ENCODE data around the gene EEIG1. TPM values are rescaled to one million over a fixed set of nuclear protein-coding genes. Genes with fewer than 3 reads are reported as not detected.

Gene EEIG1
- total and polyA plus RNA-seq, 3 experiments from 2014 or later = 82.2 to 167 (median 93.3) TPM

GRCh38 chr9:128008171-128008570 is 27.4 kb upstream of the EEIG1 start:
- H3K4me1 Mint-ChIP-seq = peaks cover 36 to 76% (median 50%) of the 10 kb centered on the region in 3 donors
- ChIA-PET CTCF (interaction anchor here (1.0 to 2.8 kb wide), 9 partner anchors 10 to 52 kb away, joined by 3 to 17 read pairs (median 4); no protein-coding TSS in a partner anchor), POLR2A (interaction anchor here (1.0 to 2.3 kb wide), 7 partner anchors 17 to 53 kb away, joined by 3 to 20 read pairs (median 5); no protein-coding TSS in a partner anchor)
- H3K27ac ChIP-seq (ENCODE audit: low read depth, low read length) = peak overlapping the region; percentile 53
- H3K4me1 ChIP-seq (ENCODE audit: insufficient read depth, low read length) = peaks cover 76% of the 10 kb centered on the region
- peak overlapping the region; percentile 65 to 92 (median 77) for H3K4me3 Mint-ChIP-seq
- peaks cover 4% of the 10 kb centered on the region for H3K9me3 ChIP-seq (ENCODE audit: low read length)
- no peaks in the 10 kb centered on the region for H3K27me3 Mint-ChIP-seq
- no peaks in the 10 kb centered on the region for H3K27me3 ChIP-seq (ENCODE audit: insufficient read depth, low read length, poor library complexity, severe bottlenecking)
- H3K27ac Mint-ChIP-seq = peak overlapping the region; percentile 91 to 99 (median 97)
- H3K4me3 ChIP-seq (ENCODE audit: low read length) = peak overlapping the region; percentile 67
- peaks cover 0 to 4% (median 3%) of the 10 kb centered on the region in 3 donors for H3K36me3 Mint-ChIP-seq
- no peaks in the 10 kb centered on the region for H3K36me3 ChIP-seq (ENCODE audit: insufficient read depth, low read length)
- H3K9me3 Mint-ChIP-seq = peaks cover 0 to 4% (median 3%) of the 10 kb centered on the region in 5 donors
- no peak for DNase-seq

GRCh38 chr9:128007566-128008138 is 26.9 kb upstream of the EEIG1 start:
- Mint-ChIP-seq H3K4me1 (peaks cover 40 to 81% (median 54%) of the 10 kb centered on the region in 3 donors), H3K9me3 (peaks cover 0 to 4% (median 3%) of the 10 kb centered on the region in 5 donors), H3K36me3 (peaks cover 0 to 4% (median 3%) of the 10 kb centered on the region in 3 donors), H3K27me3 (no peaks in the 10 kb centered on the region), H3K4me3 (peak overlapping the region; percentile 65 to 92 (median 77)), H3K27ac (peak overlapping the region; percentile 91 to 99 (median 97))
- peak; percentile 75 to 96 (median 90) for DNase-seq
- H3K4me3 ChIP-seq (ENCODE audit: low read length) = peak overlapping the region; percentile 67
- POLR2A ChIA-PET = interaction anchor here (0.7 to 2.3 kb wide), 14 partner anchors 14 to 65 kb away, joined by 3 to 20 read pairs (median 6); partner anchors contain the start of gene EEIG1
- CTCF ChIA-PET = interaction anchor here (1.0 to 2.8 kb wide), 12 partner anchors 9 to 64 kb away, joined by 3 to 17 read pairs (median 4); no protein-coding TSS in a partner anchor
- H3K36me3 ChIP-seq (ENCODE audit: insufficient read depth, low read length) = no peaks in the 10 kb centered on the region
- peaks cover 4% of the 10 kb centered on the region for H3K9me3 ChIP-seq (ENCODE audit: low read length)
- peaks cover 76% of the 10 kb centered on the region for H3K4me1 ChIP-seq (ENCODE audit: insufficient read depth, low read length)
- peak overlapping the region; percentile 53 for H3K27ac ChIP-seq (ENCODE audit: low read depth, low read length)
- H3K27me3 ChIP-seq (ENCODE audit: insufficient read depth, low read length, poor library complexity, severe bottlenecking) = no peaks in the 10 kb centered on the region

- H3K4me1 Mint-ChIP-seq = peaks cover 38 to 82% (median 52%) of the 10 kb centered on the region in 3 donors
- Histone ChIP-seq H3K27ac (ENCODE audit: low read depth, low read length) (peak overlapping the region; percentile 9), H3K4me1 (ENCODE audit: insufficient read depth, low read length) (peaks cover 74% of the 10 kb centered on the region), H3K27me3 (ENCODE audit: insufficient read depth, low read length, poor library complexity, severe bottlenecking) (no peaks in the 10 kb centered on the region), H3K4me3 (ENCODE audit: low read length) (no peak overlapping the region), H3K36me3 (ENCODE audit: insufficient read depth, low read length) (no peaks in the 10 kb centered on the region), H3K9me3 (ENCODE audit: low read length) (peaks cover 4% of the 10 kb centered on the region)
- ChIA-PET CTCF (interaction anchor here (1.3 to 4.5 kb wide), 11 partner anchors 8 to 63 kb away, joined by 3 to 27 read pairs (median 8); no protein-coding TSS in a partner anchor), POLR2A (interaction anchor here (0.6 to 2.3 kb wide), 14 partner anchors 15 to 221 kb away, joined by 3 to 20 read pairs (median 6); partner anchors contain the start of gene EEIG1)
- H3K9me3 Mint-ChIP-seq = peaks cover 0 to 4% (median 3%) of the 10 kb centered on the region in 5 donors
- peak overlapping the region; percentile 77 to 97 (median 92) for H3K27ac Mint-ChIP-seq
- peaks cover 0 to 4% (median 3%) of the 10 kb centered on the region in 3 donors for H3K36me3 Mint-ChIP-seq
- no peak for DNase-seq
- H3K27me3 Mint-ChIP-seq = no peaks in the 10 kb centered on the region
- peak overlapping the region in 5 of 7 donors; percentile 1 to 52 (median 29) for H3K4me3 Mint-ChIP-seq
Measured at GRCh38 chr9:128006332-128006996, 25.7 kb upstream of the EEIG1 start.

- H3K4me1 Mint-ChIP-seq = peaks cover 36 to 78% (median 47%) of the 10 kb centered on the region in 3 donors
- DNase-seq = no peak
- H3K36me3 Mint-ChIP-seq = peaks cover 0 to 4% (median 3%) of the 10 kb centered on the region in 3 donors
- CTCF ChIA-PET = interaction anchor here (1.3 to 4.5 kb wide), 7 partner anchors 8 to 63 kb away, joined by 3 to 27 read pairs (median 10); no protein-coding TSS in a partner anchor
- peaks cover 4% of the 10 kb centered on the region for H3K9me3 ChIP-seq (ENCODE audit: low read length)
- H3K27ac ChIP-seq (ENCODE audit: low read depth, low read length) = no peak overlapping the region
- no peaks in the 10 kb centered on the region for H3K27me3 ChIP-seq (ENCODE audit: insufficient read depth, low read length, poor library complexity, severe bottlenecking)
- H3K36me3 ChIP-seq (ENCODE audit: insufficient read depth, low read length) = no peaks in the 10 kb centered on the region
- no peak overlapping the region for H3K4me3 Mint-ChIP-seq
- H3K4me1 ChIP-seq (ENCODE audit: insufficient read depth, low read length) = peaks cover 69% of the 10 kb centered on the region
- peak overlapping the region in 7 of 8 donors; percentile 54 to 97 (median 88) for H3K27ac Mint-ChIP-seq
- peaks cover 0 to 4% (median 3%) of the 10 kb centered on the region in 5 donors for H3K9me3 Mint-ChIP-seq
- no peak overlapping the region for H3K4me3 ChIP-seq (ENCODE audit: low read length)
- no peaks in the 10 kb centered on the region for H3K27me3 Mint-ChIP-seq
- POLR2A ChIA-PET = interaction anchor here (0.6 to 2.3 kb wide), 5 partner anchors 20 to 221 kb away, joined by 3 to 15 read pairs (median 4); no protein-coding TSS in a partner anchor
Measured at GRCh38 chr9:128005923-128006322, 25.1 kb upstream of the EEIG1 start.

GRCh38 chr9:128003966-128004604 is 23.3 kb upstream of the EEIG1 start:
- H3K9me3 Mint-ChIP-seq = peaks cover 0 to 4% (median 3%) of the 10 kb centered on the region in 5 donors
- H3K36me3 ChIP-seq (ENCODE audit: insufficient read depth, low read length) = no peaks in the 10 kb centered on the region
- POLR2A ChIA-PET = interaction anchor here (0.5 kb wide), 1 partner anchor 16 kb away, joined by 5 read pairs; no protein-coding TSS in a partner anchor

GRCh38 chr9:128002959-128003358 is 22.2 kb upstream of the EEIG1 start:
- DNase-seq = no peak
- Mint-ChIP-seq H3K4me3 (no peak overlapping the region), H3K4me1 (peaks cover 24 to 60% (median 33%) of the 10 kb centered on the region in 3 donors), H3K27me3 (no peaks in the 10 kb centered on the region), H3K27ac (peak overlapping the region in 5 of 8 donors; percentile 23 to 84 (median 67)), H3K9me3 (peaks cover 0 to 2% (median 2%) of the 10 kb centered on the region in 5 donors), H3K36me3 (peaks cover 0 to 2% (median 2%) of the 10 kb centered on the region in 3 donors)
- H3K36me3 ChIP-seq (ENCODE audit: insufficient read depth, low read length) = no peaks in the 10 kb centered on the region
- no peak overlapping the region for H3K27ac ChIP-seq (ENCODE audit: low read depth, low read length)
- ChIA-PET CTCF (interaction anchor here (1.0 to 4.5 kb wide), 3 partner anchors 10 to 47 kb away, joined by 3 to 27 read pairs (median 4); no protein-coding TSS in a partner anchor), POLR2A (interaction anchor here (0.5 kb wide), 1 partner anchor 35 kb away, joined by 5 read pairs; no protein-coding TSS in a partner anchor)
- peaks cover under 1% of the 10 kb centered on the region for H3K9me3 ChIP-seq (ENCODE audit: low read length)
- H3K4me1 ChIP-seq (ENCODE audit: insufficient read depth, low read length) = peaks cover 44% of the 10 kb centered on the region
- H3K4me3 ChIP-seq (ENCODE audit: low read length) = no peak overlapping the region
- H3K27me3 ChIP-seq (ENCODE audit: insufficient read depth, low read length, poor library complexity, severe bottlenecking) = no peaks in the 10 kb centered on the region

More at GRCh38 chr9:128003966-128004604, 23.3 kb upstream of the EEIG1 start:
- no peak for DNase-seq
- H3K4me3 ChIP-seq (ENCODE audit: low read length) = no peak overlapping the region
- no peaks in the 10 kb centered on the region for H3K27me3 ChIP-seq (ENCODE audit: insufficient read depth, low read length, poor library complexity, severe bottlenecking)
- CTCF ChIA-PET = interaction anchor here (1.0 to 4.5 kb wide), 3 partner anchors 9 to 31 kb away, joined by 3 to 27 read pairs (median 4); partner anchors contain the start of gene EEIG1
- no peak overlapping the region for H3K27ac ChIP-seq (ENCODE audit: low read depth, low read length)
- H3K4me1 ChIP-seq (ENCODE audit: insufficient read depth, low read length) = peaks cover 56% of the 10 kb centered on the region
- H3K9me3 ChIP-seq (ENCODE audit: low read length) = peaks cover 4% of the 10 kb centered on the region
- Mint-ChIP-seq H3K4me3 (no peak overlapping the region), H3K36me3 (peaks cover 0 to 4% (median 3%) of the 10 kb centered on the region in 3 donors), H3K27ac (peak overlapping the region; percentile 32 to 95 (median 46)), H3K4me1 (peaks cover 33 to 69% (median 43%) of the 10 kb centered on the region in 3 donors), H3K27me3 (no peaks in the 10 kb centered on the region)

- H3K4me3 Mint-ChIP-seq = no peak overlapping the region
- Histone ChIP-seq H3K27ac (ENCODE audit: low read depth, low read length) (peak overlapping the region; percentile 71), H3K27me3 (ENCODE audit: insufficient read depth, low read length, poor library complexity, severe bottlenecking) (no peaks in the 10 kb centered on the region), H3K36me3 (ENCODE audit: insufficient read depth, low read length) (no peaks in the 10 kb centered on the region), H3K4me1 (ENCODE audit: insufficient read depth, low read length) (peaks cover 33% of the 10 kb centered on the region), H3K4me3 (ENCODE audit: low read length) (no peak overlapping the region), H3K9me3 (ENCODE audit: low read length) (no peaks in the 10 kb centered on the region)
- H3K27me3 Mint-ChIP-seq = no peaks in the 10 kb centered on the region
- peaks cover 16 to 51% (median 24%) of the 10 kb centered on the region in 3 donors for H3K4me1 Mint-ChIP-seq
- H3K36me3 Mint-ChIP-seq = no peaks in the 10 kb centered on the region
- H3K9me3 Mint-ChIP-seq = no peaks in the 10 kb centered on the region
- ChIA-PET CTCF (interaction anchor here (0.8 to 4.5 kb wide), 3 partner anchors 34 to 116 kb away, joined by 3 to 27 read pairs (median 4); no protein-coding TSS in a partner anchor), POLR2A (no interaction called here)
- H3K27ac Mint-ChIP-seq = peak overlapping the region in 1 of 8 donors; percentile 30
- DNase-seq = no peak
Measured at GRCh38 chr9:128001779-128002298, 21.1 kb upstream of the EEIG1 start.
